GM18511 (cell line): Measurements from ENCODE around the gene SARDH.

Source experiments
- ATAC-seq: cut with Tn5 transposase; IDR thresholded peaks from one replicate; pipeline ENCODE4 v1.9.1; 2021; ENCODE audit warnings: mild to moderate bottlenecking, moderate library complexity; ENCODE audit not compliant: unreplicated experiment

Gene SARDH

DNA sequence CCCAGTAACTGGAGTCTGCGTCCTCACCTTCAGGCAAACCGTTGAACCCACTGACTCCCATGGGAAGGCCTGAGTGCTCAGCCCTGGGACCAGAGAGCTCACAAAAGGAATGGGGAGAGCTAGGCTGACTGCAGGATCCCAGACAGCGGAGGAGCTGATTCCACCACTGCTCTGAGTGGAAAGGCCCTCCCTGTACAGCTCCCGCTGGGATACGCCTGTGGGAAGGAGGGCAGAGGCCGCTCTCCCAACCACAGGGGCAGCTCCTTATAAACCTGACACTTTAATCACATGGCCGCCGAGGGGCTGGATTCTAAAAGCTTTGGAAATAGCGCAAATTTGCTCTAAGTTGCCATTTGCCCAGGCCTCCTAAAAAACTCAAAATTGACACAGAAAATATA, 64.9 kb downstream of the SARDH start:
- ATAC-seq: no peak

DNA sequence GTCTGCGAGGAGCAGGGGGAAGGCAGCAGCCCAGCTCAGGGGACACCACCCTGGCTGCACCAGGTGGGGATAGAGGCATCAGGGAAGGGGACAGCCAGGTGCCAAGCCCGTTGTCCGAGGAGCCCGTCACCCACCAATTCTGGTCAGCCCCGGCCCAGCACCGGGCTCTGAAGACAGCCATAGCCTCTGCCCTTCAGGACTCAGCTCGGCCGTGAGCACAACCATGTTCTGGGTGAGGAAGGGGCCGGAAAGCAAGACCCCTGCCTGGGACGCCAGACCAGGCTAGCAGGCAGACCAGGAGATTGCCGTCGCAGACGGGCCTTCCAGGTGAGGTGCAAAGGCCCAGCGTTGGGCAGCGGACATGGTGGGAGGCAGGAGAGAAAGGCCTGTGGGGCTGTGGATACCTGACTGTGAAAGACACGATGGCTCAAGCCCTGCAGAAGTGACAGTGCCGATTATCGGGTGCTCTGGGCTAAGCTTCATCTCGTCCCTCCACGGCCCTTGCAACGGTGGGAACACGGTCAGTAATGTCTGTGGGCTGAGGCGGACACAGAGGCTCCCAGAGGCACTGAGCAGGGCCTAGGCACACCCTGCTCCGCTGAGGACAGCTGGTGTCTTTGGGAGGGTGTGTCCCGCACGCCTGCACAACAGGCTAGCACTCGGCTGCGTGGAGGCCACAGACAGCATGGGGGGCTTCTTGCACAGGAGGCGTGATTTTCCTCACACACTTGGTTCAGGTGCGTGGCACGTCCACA, 65.5 kb downstream of the SARDH start:
- ATAC-seq: no peak

DNA sequence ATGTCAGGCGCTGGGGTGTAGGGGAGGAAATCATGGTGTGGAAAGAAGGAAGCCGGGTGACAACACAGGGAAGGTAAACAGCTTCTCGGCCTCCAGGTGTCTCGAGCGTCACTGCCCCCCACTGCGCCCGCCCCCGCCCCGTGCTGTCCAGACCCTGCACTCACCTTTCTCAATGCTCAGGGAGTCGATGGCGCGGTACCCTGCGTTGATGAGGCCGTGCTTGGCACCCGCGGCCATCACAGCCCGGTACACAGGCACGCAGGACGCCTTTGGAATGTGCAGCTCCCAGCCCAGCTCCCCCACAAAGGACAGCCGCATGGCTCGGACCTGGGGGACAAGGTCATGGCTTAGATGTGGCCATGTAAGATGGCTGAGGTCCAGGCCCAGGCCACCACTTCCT, 66.8 kb downstream of the SARDH start:
- ATAC-seq: no peak

DNA sequence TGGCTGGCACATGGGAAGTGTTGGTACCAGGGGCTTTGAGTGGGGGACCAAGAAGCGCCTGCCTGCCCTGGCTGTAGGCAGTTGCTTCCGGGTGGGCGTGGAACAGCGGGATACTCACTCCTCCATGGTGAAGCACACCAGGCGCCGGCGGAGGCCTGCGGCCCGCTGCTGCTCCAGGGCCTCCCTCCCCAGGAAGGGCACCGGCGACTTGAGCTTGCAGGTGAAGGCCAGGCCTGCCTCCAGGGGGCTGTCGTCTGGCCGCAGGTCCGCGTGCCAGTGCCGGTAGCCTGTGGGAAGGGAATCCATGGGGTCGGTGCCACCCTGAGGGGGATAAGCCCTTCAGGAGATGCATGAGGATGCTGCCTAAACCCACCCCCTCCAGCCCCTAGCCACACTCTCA, 67.7 kb downstream of the SARDH start:
- no peak for ATAC-seq

DNA sequence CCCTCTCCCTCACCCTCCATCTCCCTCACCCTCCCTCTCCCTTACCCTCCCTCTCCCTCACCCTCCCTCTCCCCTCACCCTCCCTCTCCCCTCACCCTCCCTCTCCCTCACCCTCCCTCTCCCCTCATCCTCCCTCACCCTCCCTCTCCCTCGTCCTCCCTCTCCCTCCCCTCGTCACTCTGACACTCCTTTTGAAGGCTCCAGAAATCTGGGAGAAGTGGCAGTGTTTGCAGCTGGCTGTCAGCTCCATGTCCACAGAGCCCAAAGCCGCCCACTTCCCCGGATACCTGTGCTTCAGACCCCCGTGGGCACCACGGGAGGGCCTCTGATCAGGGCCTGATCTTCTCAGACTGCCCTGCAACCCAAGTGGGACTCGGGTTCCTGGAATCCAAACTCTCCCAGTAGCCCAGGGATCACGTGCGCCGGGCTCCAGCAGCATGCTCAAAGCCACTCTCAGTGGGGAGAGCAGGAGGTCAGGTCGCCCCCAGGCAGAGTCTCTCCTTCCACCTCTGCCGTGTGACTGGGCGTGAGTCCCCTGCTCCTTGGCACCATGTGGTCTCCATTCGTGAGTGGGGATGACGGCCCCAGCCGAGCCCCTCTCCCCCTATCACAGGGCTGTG, 68.9 kb downstream of the SARDH start:
- no peak for ATAC-seq

DNA sequence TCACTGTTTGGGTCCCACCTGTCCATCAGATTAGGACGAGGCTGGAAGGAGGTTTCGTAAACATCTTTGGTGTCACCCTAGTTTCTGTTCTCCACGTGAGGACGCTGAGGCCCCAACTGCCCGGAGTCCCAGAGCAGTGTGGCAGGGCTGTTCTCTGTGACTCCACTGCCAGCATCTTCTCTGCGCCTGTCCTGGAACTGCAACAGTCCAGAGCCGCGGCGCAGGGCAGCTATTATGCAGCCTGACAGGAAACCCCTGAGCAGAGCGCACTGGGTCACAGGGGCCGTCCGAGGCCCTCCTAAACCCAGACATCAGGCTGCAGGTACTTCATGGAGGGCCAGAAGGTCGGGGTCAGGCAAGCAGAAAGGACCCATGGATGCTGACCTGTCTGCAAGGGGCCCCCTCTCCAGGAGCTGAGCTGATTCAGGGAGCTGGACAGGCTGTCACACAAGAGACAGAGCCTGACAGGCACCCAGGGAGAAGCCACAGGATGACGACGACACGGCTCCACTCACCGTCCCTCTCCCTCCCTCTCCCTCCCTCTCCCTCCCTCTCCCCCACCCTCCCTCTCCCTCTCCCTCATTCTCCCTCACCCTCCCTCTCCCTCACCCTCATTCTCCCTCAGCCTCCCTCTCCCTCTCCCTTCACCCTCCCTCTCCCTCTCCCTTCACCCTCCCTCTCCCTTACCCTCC, 70.2 kb downstream of the SARDH start:
- no peak for ATAC-seq

DNA sequence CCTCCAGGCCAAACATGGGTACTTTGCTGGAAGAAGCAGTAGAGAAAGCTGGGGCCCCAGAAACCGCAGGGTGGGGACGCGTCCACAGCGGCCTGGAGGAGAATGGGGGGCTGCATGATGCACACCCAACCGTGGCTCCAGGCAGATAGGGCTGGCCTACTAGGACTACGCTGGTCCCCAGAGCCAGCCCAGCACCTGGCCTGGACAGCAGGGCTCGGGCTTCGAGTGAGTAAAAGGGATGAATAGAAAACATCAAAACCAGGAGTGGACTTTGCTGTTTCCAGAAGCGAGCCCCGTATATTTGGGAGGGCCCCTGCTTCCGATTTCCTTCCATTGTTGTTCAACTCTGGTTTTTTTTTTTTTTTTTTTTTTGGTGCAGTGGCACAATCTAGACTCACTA, 71.3 kb downstream of the SARDH start:
- ATAC-seq: no peak

DNA sequence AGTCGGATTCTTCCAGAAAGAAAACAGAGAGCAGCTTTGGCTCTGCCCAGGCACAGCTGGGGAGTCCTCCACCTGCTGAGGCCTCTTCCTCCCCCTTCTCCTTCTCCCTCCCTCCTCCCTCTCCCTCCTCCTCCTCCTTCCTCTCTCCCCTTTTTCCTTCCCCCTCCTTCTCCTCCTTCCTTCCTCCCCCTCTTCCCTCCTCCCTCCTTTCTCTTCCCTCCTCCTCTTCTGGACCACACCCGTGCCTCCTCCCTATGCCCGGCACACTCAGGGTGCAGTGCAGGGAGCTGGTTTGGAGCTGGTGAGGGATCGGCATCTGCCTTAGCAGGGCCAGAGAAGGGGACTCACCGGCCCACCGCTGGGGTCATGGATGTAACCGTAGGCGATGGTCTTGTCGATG, 71.8 kb downstream of the SARDH start:
- no peak for ATAC-seq

DNA sequence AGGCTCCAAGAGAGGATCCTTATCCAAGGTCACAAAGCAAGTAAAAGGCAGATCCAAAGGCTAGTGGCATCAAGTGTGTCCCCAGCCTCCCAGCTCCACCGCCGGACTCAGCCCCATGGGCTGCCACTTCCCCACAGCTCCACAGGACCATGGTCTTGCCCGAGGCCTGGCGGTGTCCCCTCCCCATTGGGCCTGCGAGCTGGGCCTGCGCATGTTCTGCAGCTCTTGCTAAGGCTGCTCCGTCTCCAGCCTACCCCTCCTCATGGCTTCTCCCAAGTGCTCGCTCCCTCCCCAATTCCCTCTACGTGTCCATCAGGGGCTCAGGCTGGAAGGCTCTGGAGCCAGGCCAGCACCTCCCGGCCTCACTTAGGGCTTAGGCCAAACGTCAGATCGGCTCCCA, 72.6 kb downstream of the SARDH start:
- ATAC-seq: no peak

DNA sequence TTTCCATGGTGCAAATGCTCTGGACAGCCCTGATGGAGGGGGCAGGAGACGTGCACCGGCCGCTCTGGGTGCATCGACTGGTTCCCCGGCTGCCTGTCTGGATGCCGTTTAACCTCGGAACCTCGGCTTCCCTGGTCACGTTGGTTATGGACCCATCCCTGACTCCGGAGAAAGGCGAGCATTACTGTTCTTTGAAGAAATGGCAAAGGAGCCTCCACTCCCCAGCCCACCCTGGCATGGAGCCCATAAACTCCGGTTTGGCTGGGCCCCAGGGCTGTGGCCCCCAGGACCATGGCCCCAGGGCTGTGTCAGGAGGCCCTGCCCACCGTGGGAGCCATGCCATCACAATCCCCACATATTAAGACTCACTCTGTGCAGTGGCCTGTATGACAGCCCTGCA, 73.1 kb downstream of the SARDH start:
- ATAC-seq: no peak

DNA sequence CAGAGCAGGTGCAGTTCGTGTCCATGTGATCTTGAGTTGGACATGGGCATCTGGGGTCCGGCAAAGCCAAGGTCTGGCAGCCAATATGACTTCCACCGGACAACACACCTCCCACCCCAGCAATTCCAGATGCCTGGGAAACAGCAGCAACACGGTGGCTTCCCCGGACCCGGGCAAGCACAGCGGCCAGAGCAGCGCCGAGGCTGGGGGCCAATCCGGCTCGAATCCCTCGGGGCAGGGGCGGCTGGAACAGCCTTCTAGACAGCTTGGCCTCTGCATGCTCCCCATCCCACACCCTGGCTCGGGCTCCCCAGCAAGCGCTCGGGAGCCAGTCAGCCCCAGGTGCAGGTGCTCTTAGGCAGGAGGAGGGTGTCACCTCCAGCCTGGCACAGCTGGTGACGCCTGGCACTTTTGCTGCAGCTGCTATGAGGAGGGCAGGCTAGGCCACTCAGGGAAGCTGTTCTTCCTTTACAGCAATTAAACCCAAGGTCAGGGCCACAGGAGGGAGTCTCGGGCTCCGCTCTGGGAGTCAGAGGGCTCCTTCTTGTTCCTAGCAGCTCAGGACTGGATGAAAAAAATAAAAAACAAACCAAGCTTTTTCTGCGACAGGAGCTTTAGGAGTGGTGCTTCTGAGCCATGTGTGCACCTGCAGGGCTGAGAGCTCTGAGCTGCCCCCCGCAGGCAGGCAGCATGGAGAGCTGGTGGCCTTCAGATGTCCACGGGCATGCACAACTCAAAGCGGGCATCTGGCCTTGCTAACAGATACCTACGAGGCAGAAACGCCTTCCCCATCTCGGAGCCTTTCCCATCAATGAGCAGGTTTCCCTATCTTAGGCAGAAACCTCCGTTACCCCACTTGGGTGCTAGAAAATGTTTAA, 73.7 kb downstream of the SARDH start:
- no peak for ATAC-seq

DNA sequence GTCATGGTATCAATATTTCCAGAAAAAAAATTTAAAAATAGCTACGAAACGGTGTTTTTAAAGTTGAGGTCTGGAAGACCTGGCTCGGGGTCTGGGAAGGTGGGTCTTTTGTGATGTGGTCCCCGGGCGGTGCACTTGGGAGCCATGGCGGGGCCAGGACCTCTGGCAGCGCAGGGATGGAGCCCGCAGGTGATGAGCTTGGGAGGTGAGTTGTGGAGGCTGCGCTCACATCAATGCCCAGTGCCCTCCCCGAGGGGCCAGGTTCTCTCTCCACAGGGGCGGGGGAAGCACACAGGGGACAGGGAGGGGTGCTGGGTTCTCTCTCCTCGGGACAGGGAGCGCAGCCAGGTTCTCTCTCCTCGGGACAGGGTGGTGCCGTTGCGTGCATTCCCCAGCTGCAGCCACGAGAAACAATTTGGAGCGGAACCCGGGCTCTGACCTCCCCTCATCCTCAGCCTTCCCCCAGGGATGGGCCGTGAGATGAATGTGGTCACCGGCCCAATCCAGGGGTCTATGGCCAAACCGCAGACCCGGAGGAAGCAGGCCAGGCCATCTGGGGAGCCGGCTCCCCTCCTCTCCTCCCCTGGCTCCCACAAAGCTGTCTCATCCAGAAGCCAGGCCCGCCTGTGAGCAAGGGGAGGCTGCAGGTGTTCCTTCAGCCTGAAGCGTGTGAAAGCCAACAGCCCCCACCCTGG, 76.2 kb downstream of the SARDH start:
- ATAC-seq: no peak

DNA sequence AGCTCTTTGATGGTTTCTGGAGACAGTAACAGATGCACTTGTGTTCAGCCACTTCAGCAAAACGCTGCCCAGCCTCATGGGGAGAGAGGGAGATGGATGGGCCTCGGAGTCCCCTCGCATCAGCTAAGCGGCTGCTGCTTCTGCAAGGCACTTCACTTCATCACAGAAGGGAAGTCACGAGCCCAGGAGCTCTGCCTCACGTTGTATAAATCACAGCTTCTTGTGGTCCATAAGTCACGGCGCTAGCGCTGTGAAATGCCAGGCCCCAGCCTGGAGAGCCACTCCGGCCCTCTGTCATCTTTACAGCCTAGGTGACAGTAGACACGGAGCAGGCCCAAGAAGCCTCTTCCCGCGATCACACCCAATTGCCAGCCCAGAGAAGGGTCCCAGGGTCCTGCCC, 78.6 kb downstream of the SARDH start:
- ATAC-seq: no peak

DNA sequence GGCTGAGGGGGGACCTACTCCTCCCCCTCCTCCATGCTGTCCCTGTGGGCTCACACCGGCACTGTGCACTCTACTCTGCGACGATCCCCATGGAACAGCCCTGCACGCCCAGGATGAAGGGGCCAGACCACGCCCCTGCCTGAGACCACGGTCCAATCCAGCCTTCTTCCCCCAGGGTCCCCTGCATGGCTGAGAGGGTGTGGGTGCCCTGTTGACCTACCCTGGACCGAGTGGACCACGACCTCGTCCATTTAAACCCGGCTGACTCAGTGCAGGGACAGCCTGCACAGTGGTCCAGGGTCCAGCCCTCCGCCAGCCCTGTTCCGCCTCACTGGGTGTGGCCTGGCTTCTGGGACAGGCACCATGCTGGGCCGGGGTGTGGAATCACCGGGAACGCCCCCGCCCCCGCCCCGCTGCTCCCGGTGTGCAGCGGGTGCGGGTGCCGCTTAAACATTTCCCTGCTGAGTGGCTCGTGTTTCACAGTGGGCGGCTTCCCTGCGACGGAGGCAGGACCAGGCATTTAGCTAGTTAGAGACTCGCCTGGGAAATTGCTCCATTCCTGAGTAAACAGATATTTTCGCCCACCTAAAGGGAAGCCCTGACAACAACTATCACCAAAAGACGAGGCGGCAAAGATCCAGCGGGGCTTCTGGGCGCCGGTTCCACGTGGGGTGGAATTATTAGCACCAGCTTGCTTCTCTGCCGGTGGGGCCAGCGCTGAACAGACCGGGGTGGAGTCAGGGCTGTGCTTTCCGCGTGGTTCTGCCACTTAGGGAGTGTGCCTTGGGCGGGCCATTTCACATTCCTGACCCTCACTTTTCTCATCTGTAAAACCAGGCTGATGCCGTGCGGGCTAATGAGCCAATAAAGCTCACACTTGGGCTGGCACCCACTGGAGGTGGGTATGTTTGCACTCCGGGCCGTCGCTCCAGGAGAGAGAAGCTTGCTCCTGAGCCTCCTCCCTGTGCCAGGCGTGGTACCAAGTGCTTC, 79.4 kb downstream of the SARDH start:
- no peak for ATAC-seq

DNA sequence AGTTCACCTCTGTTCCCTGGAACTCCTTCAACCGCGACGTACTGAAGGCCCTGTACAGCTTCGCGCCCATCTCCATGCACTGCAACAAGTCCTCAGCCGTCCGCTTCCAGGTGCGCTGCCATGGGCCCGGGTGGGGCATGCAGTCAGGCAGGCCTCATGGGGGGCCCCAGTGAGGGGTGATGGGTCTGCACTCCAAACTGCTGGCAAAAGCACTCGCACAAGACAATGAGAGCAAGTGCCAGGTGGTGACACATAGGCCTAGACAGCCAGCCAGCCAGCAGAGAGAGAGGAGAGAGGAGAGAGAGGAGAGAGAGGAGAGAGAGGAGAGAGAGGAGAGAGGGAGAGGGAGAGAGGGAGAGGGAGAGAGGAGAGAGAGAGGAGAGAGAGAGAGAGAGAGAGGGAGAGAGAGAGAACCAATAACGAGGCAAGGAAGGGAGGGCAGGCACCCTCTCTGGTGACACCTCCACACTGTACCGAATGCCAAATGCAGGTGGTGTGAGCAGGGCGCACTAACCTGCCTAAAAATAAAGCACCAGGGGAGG, 81.0 kb downstream of the SARDH start:
- no peak for ATAC-seq

DNA sequence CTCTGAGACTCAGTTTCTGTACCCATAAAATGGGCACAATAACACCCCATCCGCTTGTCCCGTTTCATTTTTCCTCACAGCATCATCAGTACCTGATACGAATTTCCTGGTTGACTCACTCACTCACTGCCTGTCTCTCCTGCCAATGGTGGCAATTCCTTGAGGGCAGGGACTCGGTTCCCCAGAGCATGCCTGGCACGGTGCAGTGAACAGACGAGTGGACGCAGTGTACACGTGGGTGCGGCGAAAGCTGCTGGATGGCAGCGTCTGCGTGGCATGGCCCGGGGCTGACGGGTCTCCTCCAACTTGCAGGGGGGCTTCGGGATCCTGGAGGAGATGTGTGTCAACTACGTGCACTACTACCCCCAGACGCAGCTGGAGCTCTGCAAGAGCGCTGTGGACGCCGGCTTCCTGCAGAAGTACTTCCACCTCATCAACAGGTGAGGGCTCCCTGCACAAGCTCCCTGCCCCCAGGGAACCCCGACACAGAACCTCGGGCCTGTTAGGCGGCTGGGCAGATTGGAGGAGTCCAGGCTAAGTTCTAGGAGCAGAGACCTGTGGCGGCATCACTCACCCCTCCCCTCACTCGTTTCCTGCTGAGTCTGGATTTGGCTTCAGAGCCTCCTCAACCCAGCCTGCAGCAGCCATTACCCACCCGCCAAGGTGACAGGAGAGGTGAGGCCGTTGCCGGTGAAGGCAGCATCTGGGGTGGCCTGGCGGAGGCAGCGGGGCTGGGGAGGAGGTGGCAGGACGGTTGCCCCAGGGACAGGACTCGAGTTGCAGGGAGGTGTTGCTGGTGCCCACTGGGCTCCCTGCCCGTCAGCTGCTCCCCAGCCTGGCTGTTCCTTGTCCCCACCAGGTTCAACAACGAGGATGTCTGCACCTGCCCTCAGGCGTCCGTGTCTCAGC, 81.7 kb downstream of the SARDH start:
- no peak for ATAC-seq

DNA sequence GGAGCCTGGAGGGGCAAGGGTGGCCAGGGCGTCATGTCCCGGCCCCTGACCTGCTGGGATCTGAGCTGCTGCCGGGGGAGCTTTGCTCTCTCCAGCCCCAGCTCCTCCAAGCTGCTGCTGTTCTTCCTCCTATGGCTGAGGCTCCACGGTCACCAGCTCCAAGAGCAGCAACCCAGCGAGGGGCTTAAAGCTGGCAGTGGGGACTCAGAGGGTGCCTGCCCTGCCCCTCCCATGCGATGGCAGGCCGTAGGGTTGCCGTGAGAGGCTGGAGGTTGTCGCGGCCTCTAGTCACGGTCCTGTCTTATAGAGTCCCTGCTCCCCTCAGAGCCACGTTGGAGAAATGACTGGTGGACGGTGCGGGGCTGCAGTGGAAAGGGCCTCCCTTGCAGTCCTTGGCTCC, 82.5 kb downstream of the SARDH start:
- no peak for ATAC-seq
